ENCODE results near the gene AMN1. TPM values are rescaled to one million over a fixed set of nuclear protein-coding genes. Genes with fewer than 3 reads are reported as not detected.
"Not testable (repeated sequence)": the region's sequence is repeated elsewhere in the genome, so short reads cannot be mapped to it uniquely, and the experiment has no call there.

AMN1 gene
- total and polyA plus RNA-seq, 3 donors from 2014 or later, result 44.9 to 127 (median 51.1) TPM

- DNase-seq, result no peak
- intact Hi-C loops (cut with DNase I; ENCODE audit: low total_unique reads), result no loop called here
- Histone ChIP-seq H3K4me3 (no peak overlapping the region), H3K36me3 (ENCODE audit: low read depth, missing control alignments) (no peaks in the 10 kb centered on the region), H3K27ac (no peak overlapping the region), H3K9me3 (no peaks in the 10 kb centered on the region), H3K4me1 (peaks cover 3% of the 10 kb centered on the region), H3K27me3 (no peaks in the 10 kb centered on the region)
- 91 to 100% methylated on average over 2 of the region's 2 CpGs for WGBS, 2 donors
- TF ChIP-seq POLR2A (IDR thresholded peaks at IDR 0.05), result no peak
- no peak for TF ChIP-seq CTCF (IDR thresholded peaks at IDR 0.05)
Observed at GRCh38 chr12:31722580-31722979, 6.2 kb downstream of the AMN1 start.

GRCh38 chr12:31718542-31719198 is 10.2 kb downstream of the AMN1 start:
- H3K9me3 ChIP-seq; H3K36me3 ChIP-seq (ENCODE audit: low read depth, missing control alignments); H3K27ac ChIP-seq; DNase-seq; intact Hi-C loops (cut with DNase I; ENCODE audit: low total_unique reads); H3K27me3 ChIP-seq; H3K4me1 ChIP-seq; H3K4me3 ChIP-seq: not testable (repeated sequence)
- WGBS, 2 donors, result 93% methylated on average over 9 to 15 of the region's 15 CpGs

- H3K4me3 ChIP-seq; intact Hi-C loops (cut with DNase I; ENCODE audit: low total_unique reads): not testable (repeated sequence)
- 72 to 98% methylated on average over 4 of the region's 4 CpGs for WGBS, 2 donors
Observed at GRCh38 chr12:31716998-31717397, 11.8 kb downstream of the AMN1 start.

GRCh38 chr12:31715283-31715825 is 13.5 kb downstream of the AMN1 start:
- H3K36me3 ChIP-seq (ENCODE audit: low read depth, missing control alignments), result no peaks in the 10 kb centered on the region
- H3K9me3 ChIP-seq, result no peaks in the 10 kb centered on the region
- WGBS, 2 donors, result 52 to 61% methylated on average over 5 of the region's 5 CpGs
- TF ChIP-seq CTCF (IDR thresholded peaks at IDR 0.05), result no peak
- TF ChIP-seq POLR2A (IDR thresholded peaks at IDR 0.05), result no peak
- no peak overlapping the region for H3K27ac ChIP-seq
- intact Hi-C loops (cut with DNase I; ENCODE audit: low total_unique reads), result no loop called here
- DNase-seq, result no peak
- no peaks in the 10 kb centered on the region for H3K27me3 ChIP-seq
- no peaks in the 10 kb centered on the region for H3K4me1 ChIP-seq
- H3K4me3 ChIP-seq, result no peak overlapping the region

More at GRCh38 chr12:31716998-31717397, 11.8 kb downstream of the AMN1 start:
- not testable (repeated sequence) for H3K4me1 ChIP-seq; H3K27me3 ChIP-seq; H3K9me3 ChIP-seq; H3K27ac ChIP-seq; H3K36me3 ChIP-seq (ENCODE audit: low read depth, missing control alignments); DNase-seq

GRCh38 chr12:31714406-31715271 is 14.2 kb downstream of the AMN1 start:
- Histone ChIP-seq H3K9me3 (no peaks in the 10 kb centered on the region), H3K27ac (no peak overlapping the region)
- WGBS, 2 donors, result 86 to 88% methylated on average over 3 of the region's 3 CpGs

More at GRCh38 chr12:31714406-31715271, 14.2 kb downstream of the AMN1 start:
- Histone ChIP-seq H3K36me3 (ENCODE audit: low read depth, missing control alignments) (no peaks in the 10 kb centered on the region), H3K4me1 (no peaks in the 10 kb centered on the region), H3K27me3 (no peaks in the 10 kb centered on the region), H3K4me3 (no peak overlapping the region)
- intact Hi-C loops (cut with DNase I; ENCODE audit: low total_unique reads), result no loop called here
- no peak for TF ChIP-seq POLR2A (IDR thresholded peaks at IDR 0.05)
- TF ChIP-seq CTCF (IDR thresholded peaks at IDR 0.05), result no peak
- DNase-seq, result no peak

Data from testis (tissue), 3 donors.